Mesendoderm (in vitro differentiated cells): ENCODE data around the gene RCBTB2. TPM values are rescaled to one million over a fixed set of nuclear protein-coding genes. Genes with fewer than 3 reads are reported as not detected.
"Not testable (repeated sequence)": the region's sequence is repeated elsewhere in the genome, so short reads cannot be mapped to it uniquely, and the experiment has no call there.

Experiments
- DNase-seq: peaks from one replicate; pipeline ENCODE4 v3.0.0; 2013
- H2AK5ac ChIP-seq: 2 replicates; pipeline ENCODE4 v1.6.1; 2013; ENCODE audit warnings: low read length, inconsistent platforms
- H2BK120ac ChIP-seq: 2 replicates; pipeline ENCODE4 v1.6.1; 2013; ENCODE audit warnings: low read depth, mild to moderate bottlenecking, low read length, moderate library complexity, mixed read lengths
- H2BK15ac ChIP-seq: replicated peaks from 2 replicates; pipeline ENCODE4 v1.6.1; 2013; ENCODE audit warnings: low read depth, mild to moderate bottlenecking, moderate library complexity
- H2BK5ac ChIP-seq: 2 replicates; pipeline ENCODE4 v1.6.1; 2013; ENCODE audit warnings: low read length, inconsistent platforms
- H3K18ac ChIP-seq: 2 replicates; pipeline ENCODE4 v1.6.1; 2013; ENCODE audit warnings: mild to moderate bottlenecking, low read length, mixed read lengths
- H3K23ac ChIP-seq: one replicate; pipeline ENCODE4 v1.6.1; 2013; ENCODE audit warnings: low read length
- H3K27ac ChIP-seq: 2 replicates; pipeline ENCODE4 v1.5.1; 2013; ENCODE audit warnings: low read depth, mild to moderate bottlenecking, inconsistent platforms, low read length, moderate library complexity
- H3K27me3 ChIP-seq: 2 replicates; pipeline ENCODE4 v1.6.1; 2013; ENCODE audit warnings: low read length, control low read depth, mild to moderate bottlenecking, inconsistent platforms; ENCODE audit not compliant: insufficient read depth, poor library complexity
- H3K36me3 ChIP-seq: 2 replicates; pipeline ENCODE4 v1.6.1; 2013; ENCODE audit warnings: low read length, inconsistent platforms; ENCODE audit not compliant: control insufficient read depth, insufficient read depth
- H3K4ac ChIP-seq: one replicate; pipeline ENCODE4 v1.6.1; 2013; ENCODE audit warnings: low read depth, mild to moderate bottlenecking, low read length, moderate library complexity
- H3K4me1 ChIP-seq: 2 replicates; pipeline ENCODE4 v1.6.1; 2013; ENCODE audit warnings: low read depth, low read length, inconsistent platforms; ENCODE audit not compliant: control insufficient read depth
- H3K4me2 ChIP-seq: 2 replicates; pipeline ENCODE4 v1.6.1; 2013; ENCODE audit warnings: low read length
- H3K4me3 ChIP-seq: 2 replicates; pipeline ENCODE4 v1.5.1; 2013; ENCODE audit warnings: mild to moderate bottlenecking, low read length
- H3K56ac ChIP-seq: one replicate; pipeline ENCODE4 v1.6.1; 2013; ENCODE audit warnings: low read length
- H3K79me1 ChIP-seq: 2 replicates; pipeline ENCODE4 v1.6.1; 2013; ENCODE audit warnings: low read length, inconsistent platforms
- H3K79me2 ChIP-seq: 2 replicates; pipeline ENCODE4 v1.6.1; 2013; ENCODE audit warnings: mild to moderate bottlenecking, low read length; ENCODE audit not compliant: control insufficient read depth, insufficient read depth
- H3K9ac ChIP-seq: 2 replicates; pipeline ENCODE4 v1.6.1; 2013; ENCODE audit warnings: low read length, inconsistent platforms
- H4K5ac ChIP-seq: one replicate; pipeline ENCODE4 v1.6.1; 2013; ENCODE audit warnings: low read length
- H4K8ac ChIP-seq: one replicate; pipeline ENCODE4 v1.6.1; 2013; ENCODE audit warnings: low read depth, mild to moderate bottlenecking, control low read depth, low read length, moderate library complexity
- WGBS: extraction: QIAGEN DNeasy Blood & Tissue Kit; methylation state at CpG from one replicate; pipeline ENCODE4 v1.1.7; 2013; ENCODE audit warnings: low lambda C conversion rate, missing lambda C conversion rate; ENCODE audit not compliant: insufficient coverage; ENCODE audit errors: extremely low coverage; 5-methylcytosine and 5-hydroxymethylcytosine counted together
- polyA plus RNA-seq, 2 experiments: library from polyadenylated mRNA; stranded (reverse); fragments of 200-250 nt; gene quantifications; one replicate each; pipeline ENCODE4 v1.2.3, GENCODE V29; 2013

The RCBTB2 gene
- 8.9 TPM for polyA plus RNA-seq (2013, experiment 1 of 2)
- polyA plus RNA-seq (2013, experiment 2 of 2): 9.0 TPM

DNA sequence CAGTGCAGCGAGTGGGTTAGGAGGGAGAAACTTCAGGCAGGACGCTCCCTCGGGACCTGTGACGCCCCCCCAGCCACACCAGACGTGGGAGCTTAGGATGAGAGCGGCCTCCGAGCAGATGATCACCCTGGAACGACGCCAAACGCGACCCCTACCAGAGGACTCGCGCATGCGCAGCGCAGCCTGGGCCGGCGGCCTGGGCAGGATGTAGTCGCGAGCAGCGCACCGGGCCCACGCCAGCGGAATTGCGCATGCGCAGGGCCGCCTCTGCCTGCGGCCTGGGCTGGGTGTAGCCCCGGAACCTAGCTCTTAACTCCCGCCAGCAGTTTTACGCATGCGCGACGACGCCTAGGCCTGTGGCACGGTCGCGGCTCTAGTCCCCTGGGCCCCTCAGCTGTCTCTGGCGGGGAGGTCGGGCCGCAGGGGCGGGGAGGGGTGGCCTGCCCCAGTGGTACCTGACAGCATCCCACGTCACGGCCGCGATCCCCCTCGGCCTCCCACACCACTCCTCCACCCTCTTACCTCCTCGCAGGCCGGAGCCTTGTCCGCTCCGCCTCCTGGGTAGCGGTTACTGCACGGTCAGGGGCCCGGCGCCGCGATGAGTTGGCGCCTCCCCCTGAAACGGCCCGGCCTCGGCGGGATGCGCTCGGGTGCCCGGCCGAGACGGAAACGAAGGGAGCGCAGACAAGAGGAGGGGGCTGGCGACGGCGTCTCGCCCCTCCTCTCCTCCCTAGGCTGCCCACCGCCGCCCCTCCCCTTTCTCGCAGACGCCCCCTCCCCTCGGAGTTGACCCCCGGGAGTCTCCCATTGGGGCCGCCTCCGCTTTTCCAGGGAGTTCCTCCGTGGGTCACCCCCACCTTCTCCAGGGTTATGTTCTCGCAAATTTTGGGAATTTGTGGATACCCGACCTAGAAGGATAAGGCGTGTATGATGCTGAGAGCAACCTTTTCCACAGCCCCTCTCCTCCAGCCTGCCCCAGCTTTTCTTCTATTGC, at the start of gene RCBTB2:
Gene RCBTB2, minus strand, starts transcription at position 575 of the 994 bp plus-strand sequence. CDS start 11,141 bp downstream, outside the sequence.
- peak within 1 kb of the TSS; percentile 98 for H4K5ac ChIP-seq
- peak within 1 kb of the TSS; percentile 99 for H3K56ac ChIP-seq
- peak within 1 kb of the TSS; percentile 58 for H3K4me2 ChIP-seq
- DNase-seq: peak; percentile 99
- peak within 1 kb of the TSS; percentile 25 for H2BK15ac ChIP-seq
- no CpG with 5 or more reads among the region's 84 CpGs for WGBS
- H3K27me3 ChIP-seq: no peaks in the 10 kb centered on the region
- peak within 1 kb of the TSS; percentile 75 for H3K4ac ChIP-seq
- no peaks in the 10 kb centered on the region for H3K36me3 ChIP-seq
- peak within 1 kb of the TSS; percentile 89 for H3K27ac ChIP-seq
- peak within 1 kb of the TSS; percentile 57 for H3K18ac ChIP-seq
- H4K8ac ChIP-seq: no peak within 1 kb of the TSS
- peak within 1 kb of the TSS; percentile 81 for H3K23ac ChIP-seq
- no peak within 1 kb of the TSS for H2BK120ac ChIP-seq
- H2BK5ac ChIP-seq: peak within 1 kb of the TSS; percentile 96
- peaks cover 9% of the 10 kb centered on the region for H3K79me1 ChIP-seq
- peak within 1 kb of the TSS; percentile 73 for H3K4me3 ChIP-seq
- peaks cover 12% of the 10 kb centered on the region for H3K79me2 ChIP-seq
- H3K9ac ChIP-seq: peak within 1 kb of the TSS; percentile 95
- H2AK5ac ChIP-seq: no peak within 1 kb of the TSS
- peaks cover 14% of the 10 kb centered on the region for H3K4me1 ChIP-seq

DNA sequence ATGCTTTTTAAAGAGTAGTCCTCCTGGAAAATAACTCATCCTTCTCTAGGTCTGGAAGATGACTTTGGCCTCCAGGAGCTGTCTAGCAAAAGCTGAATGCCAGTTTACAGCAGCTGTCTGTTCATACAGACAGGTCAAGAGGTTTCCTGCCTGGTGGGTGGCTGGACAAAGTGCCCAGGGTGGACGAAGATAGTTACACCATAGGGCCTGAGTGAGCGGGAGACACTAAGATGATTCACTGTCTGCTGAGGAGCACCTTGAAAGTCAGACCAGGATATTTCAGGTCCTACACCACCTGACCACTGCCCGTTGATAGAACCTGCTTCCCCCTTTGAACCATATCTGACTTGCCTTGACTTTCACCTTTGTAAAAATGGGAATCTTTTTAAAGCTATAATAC, 49.2 kb upstream of the RCBTB2 start:
- no peak overlapping the region for H2BK5ac ChIP-seq
- H3K9ac ChIP-seq: no peak overlapping the region
- no peaks in the 10 kb centered on the region for H3K79me1 ChIP-seq
- no peak overlapping the region for H3K4me3 ChIP-seq
- H2AK5ac ChIP-seq: no peak overlapping the region
- H3K18ac ChIP-seq: no peak overlapping the region
- H4K5ac ChIP-seq: no peak overlapping the region
- no peak overlapping the region for H2BK15ac ChIP-seq
- H3K4ac ChIP-seq: no peak overlapping the region
- WGBS: no CpG with 5 or more reads among the region's 3 CpGs
- no peak overlapping the region for H3K4me2 ChIP-seq
- peaks cover 4% of the 10 kb centered on the region for H3K4me1 ChIP-seq
- no peak overlapping the region for H3K56ac ChIP-seq
- H2BK120ac ChIP-seq: no peak overlapping the region
- H3K36me3 ChIP-seq: no peaks in the 10 kb centered on the region
- no peaks in the 10 kb centered on the region for H3K27me3 ChIP-seq
- no peak overlapping the region for H4K8ac ChIP-seq
- no peaks in the 10 kb centered on the region for H3K79me2 ChIP-seq
- H3K23ac ChIP-seq: no peak overlapping the region
- no peak overlapping the region for H3K27ac ChIP-seq
- no peak for DNase-seq

DNA sequence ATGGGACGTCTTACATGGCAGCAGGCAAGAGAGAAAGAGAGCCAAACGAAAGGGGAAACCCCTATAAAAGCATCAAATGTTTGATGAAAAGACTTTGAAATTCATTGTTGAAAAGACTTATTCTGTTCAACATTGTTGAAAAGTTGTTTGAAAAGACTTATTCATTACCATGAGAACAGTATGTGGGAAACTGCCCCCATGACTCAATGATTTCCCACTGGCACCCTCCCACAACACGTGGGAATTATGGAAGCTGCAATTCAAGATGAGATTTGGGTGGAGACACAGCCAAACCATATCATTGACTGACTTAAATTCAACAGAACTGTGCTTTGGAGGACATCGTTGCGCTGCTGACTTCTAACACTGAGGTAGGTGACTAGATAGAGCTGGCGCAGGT, 48.0 kb upstream of the RCBTB2 start:
- Histone ChIP-seq H2BK15ac (no peak overlapping the region), H3K56ac (no peak overlapping the region), H2AK5ac (no peak overlapping the region), H3K4me3 (no peak overlapping the region), H3K18ac (no peak overlapping the region), H3K27me3 (no peaks in the 10 kb centered on the region), H3K79me2 (no peaks in the 10 kb centered on the region), H3K79me1 (no peaks in the 10 kb centered on the region), H3K36me3 (no peaks in the 10 kb centered on the region), H2BK5ac (no peak overlapping the region), H3K4me2 (no peak overlapping the region), H4K8ac (no peak overlapping the region), H4K5ac (no peak overlapping the region), H3K4ac (no peak overlapping the region), H3K27ac (no peak overlapping the region), H3K9ac (no peak overlapping the region), H2BK120ac (no peak overlapping the region), H3K23ac (no peak overlapping the region), H3K4me1 (peaks cover 3% of the 10 kb centered on the region)
- no peak for DNase-seq
- WGBS: no CpG with 5 or more reads among the region's 6 CpGs

DNA sequence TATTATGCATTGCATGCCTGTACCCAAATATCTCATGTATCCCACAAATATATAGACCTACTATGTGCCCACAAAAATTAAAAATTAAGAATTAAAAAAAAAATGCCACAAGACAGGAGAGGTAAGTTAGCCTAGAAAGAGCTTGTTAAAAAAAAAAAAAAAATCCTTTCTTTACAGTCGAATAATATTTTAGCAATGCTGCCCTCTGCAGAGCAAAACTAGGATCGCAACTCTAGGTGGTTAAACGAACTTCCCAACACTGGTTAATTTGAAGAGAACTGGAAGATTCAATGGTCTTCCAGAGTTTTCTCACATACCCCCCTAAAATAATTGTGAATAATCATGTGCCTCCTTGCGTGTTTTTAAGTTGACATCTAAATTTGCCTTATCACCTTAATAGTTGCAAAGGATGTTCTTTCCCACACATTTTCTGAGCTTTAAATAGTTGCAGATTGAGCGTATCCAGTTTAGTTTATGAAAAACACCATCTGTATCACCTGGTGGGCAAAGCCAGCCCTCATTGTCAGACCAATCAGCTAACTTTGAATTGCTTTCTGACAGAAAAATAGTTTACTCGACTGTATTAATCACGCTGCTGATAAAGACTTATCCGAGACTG, 47.4 kb upstream of the RCBTB2 start:
- no peaks in the 10 kb centered on the region for H3K36me3 ChIP-seq
- no peak overlapping the region for H4K5ac ChIP-seq
- no peak overlapping the region for H3K4ac ChIP-seq
- H3K4me2 ChIP-seq: no peak overlapping the region
- peak; percentile 69 for DNase-seq
- peak overlapping the region; percentile 17 for H3K56ac ChIP-seq
- no CpG with 5 or more reads among the region's 8 CpGs for WGBS
- no peak overlapping the region for H2BK5ac ChIP-seq
- no peak overlapping the region for H2BK120ac ChIP-seq
- H3K4me3 ChIP-seq: no peak overlapping the region
- no peaks in the 10 kb centered on the region for H3K27me3 ChIP-seq
- H2BK15ac ChIP-seq: no peak overlapping the region
- H4K8ac ChIP-seq: no peak overlapping the region
- H3K4me1 ChIP-seq: peaks cover 3% of the 10 kb centered on the region
- no peak overlapping the region for H2AK5ac ChIP-seq
- no peak overlapping the region for H3K27ac ChIP-seq
- no peaks in the 10 kb centered on the region for H3K79me1 ChIP-seq
- H3K23ac ChIP-seq: no peak overlapping the region
- no peak overlapping the region for H3K18ac ChIP-seq
- H3K79me2 ChIP-seq: no peaks in the 10 kb centered on the region
- H3K9ac ChIP-seq: no peak overlapping the region

DNA sequence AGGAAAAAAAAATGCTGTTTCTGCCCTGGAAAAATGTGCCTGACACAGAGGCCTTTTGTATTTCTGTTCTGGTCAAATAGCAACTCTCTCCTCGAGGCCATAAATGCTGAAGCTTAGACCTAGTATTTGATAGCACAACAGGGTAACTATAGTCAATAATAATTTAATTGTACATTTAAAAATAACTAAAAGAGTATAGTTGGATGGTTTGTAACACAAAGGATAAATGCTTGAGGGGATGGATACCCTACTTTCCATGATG, 47.0 kb upstream of the RCBTB2 start:
- H3K4ac ChIP-seq, H3K27ac ChIP-seq, H3K36me3 ChIP-seq, H3K9ac ChIP-seq, H3K79me2 ChIP-seq, H4K5ac ChIP-seq, H3K4me1 ChIP-seq, DNase-seq, H2BK15ac ChIP-seq, H3K27me3 ChIP-seq, H2BK120ac ChIP-seq, H3K23ac ChIP-seq, H3K4me3 ChIP-seq, H2BK5ac ChIP-seq, H2AK5ac ChIP-seq, H3K79me1 ChIP-seq, H3K4me2 ChIP-seq, H4K8ac ChIP-seq: not testable (repeated sequence)
- Histone ChIP-seq H3K18ac (peak overlapping the region; percentile 81), H3K56ac (peak overlapping the region; percentile 63)
- no CpG with 5 or more reads among the region's 1 CpG for WGBS
